Muscle of leg (tissue), 11 donors: Measurements from ENCODE around the gene KCNG2. TPM values are rescaled to one million over a fixed set of nuclear protein-coding genes. Genes with fewer than 3 reads are reported as not detected.

Source experiments
- DNase-seq: peaks from one replicate; pipeline ENCODE4 v3.0.0; 2013
- H3K27ac ChIP-seq: one replicate; pipeline ENCODE4 v1.5.1; 2013; ENCODE audit warnings: mild to moderate bottlenecking, low read length, control low read depth
- H3K27me3 ChIP-seq: one replicate; pipeline ENCODE4 v1.6.1; 2013; ENCODE audit warnings: low read length; ENCODE audit not compliant: control insufficient read depth, insufficient read depth
- H3K36me3 ChIP-seq: one replicate; pipeline ENCODE4 v1.6.1; 2013; ENCODE audit warnings: low read length; ENCODE audit not compliant: control insufficient read depth, insufficient read depth
- H3K4me1 ChIP-seq: one replicate; pipeline ENCODE4 v1.6.1; 2013; ENCODE audit warnings: low read length; ENCODE audit not compliant: control insufficient read depth, insufficient read depth
- H3K4me3 ChIP-seq: one replicate; pipeline ENCODE4 v1.5.1; 2013; ENCODE audit warnings: low read length, control low read depth
- H3K9me3 ChIP-seq: replicated peaks from 2 replicates; pipeline ENCODE4 v1.6.1; 2013; ENCODE audit warnings: low read depth, low read length; ENCODE audit not compliant: control insufficient read depth
- WGBS: methylation state at CpG from one replicate; pipeline ENCODE4 v1.1.5; 2013; ENCODE audit warnings: missing lambda C conversion rate; ENCODE audit not compliant: insufficient coverage; 5-methylcytosine and 5-hydroxymethylcytosine counted together
- polyA plus RNA-seq, 8 donors: library from polyadenylated mRNA; unstranded; fragments of 120-200 nt; gene quantifications; one replicate each; pipeline versions ENCODE4 v1.2.1 to v1.2.3, GENCODE V29; 2013; ENCODE audit warnings: inconsistent platforms in 1 of 8, low replicate concordance in 1 of 8; ENCODE audit not compliant: insufficient read length in 8 of 8, insufficient read depth in 1 of 8
- total RNA-seq: library from RNA; stranded (reverse); fragments of 120-200 nt; gene quantifications from one replicate; pipeline ENCODE4 v1.2.4, GENCODE V29; 2013

KCNG2 gene
- total and polyA plus RNA-seq, 9 donors: 0.44 to 1.1 (median 0.63) TPM

DNA sequence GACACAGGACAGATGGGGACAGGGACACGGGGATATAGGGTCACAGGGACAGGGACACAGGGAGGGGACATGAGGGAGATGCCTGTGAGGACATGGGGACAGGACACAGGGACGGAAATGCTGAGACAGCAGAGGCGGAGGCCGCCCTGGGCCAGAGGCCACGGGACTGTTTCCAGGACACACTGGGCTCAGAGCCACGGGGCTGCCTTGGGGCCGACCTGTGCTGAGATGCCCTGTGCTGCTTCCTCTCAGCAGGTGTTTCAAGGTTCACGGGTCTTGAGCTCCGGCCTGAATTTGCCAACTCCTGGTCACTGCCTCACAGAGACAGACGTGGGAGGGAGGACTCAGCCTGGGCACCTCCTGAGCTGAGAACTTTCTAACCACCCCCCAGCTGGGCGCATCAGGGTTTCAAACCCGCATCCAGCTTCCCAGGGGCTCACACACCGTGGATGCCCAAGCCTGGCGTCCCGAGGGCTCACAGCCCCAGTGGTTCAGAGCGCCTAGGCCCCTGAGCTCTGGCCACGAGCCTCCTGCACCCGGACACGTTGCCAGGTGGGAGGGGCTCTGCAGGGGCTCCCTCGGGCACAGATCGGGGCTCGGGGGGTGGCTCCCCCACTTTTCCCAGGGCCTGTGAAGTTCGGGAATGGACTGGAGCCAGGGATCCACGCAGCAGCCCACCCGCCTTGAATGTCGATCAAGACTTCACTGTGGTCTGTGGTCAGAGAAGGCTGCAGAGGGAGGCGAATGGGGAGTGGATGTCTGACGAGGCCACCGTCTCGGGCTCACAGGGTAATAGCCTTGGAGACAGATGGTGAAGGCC, 89.7 kb downstream of the KCNG2 start:
- Histone ChIP-seq H3K36me3 (no peaks in the 10 kb centered on the region), H3K4me3 (no peak overlapping the region), H3K27ac (no peak overlapping the region), H3K4me1 (no peaks in the 10 kb centered on the region), H3K9me3 (peaks cover 40% of the 10 kb centered on the region), H3K27me3 (no peaks in the 10 kb centered on the region)
- WGBS: 91% methylated on average over 25 of the region's 30 CpGs
- no peak for DNase-seq

DNA sequence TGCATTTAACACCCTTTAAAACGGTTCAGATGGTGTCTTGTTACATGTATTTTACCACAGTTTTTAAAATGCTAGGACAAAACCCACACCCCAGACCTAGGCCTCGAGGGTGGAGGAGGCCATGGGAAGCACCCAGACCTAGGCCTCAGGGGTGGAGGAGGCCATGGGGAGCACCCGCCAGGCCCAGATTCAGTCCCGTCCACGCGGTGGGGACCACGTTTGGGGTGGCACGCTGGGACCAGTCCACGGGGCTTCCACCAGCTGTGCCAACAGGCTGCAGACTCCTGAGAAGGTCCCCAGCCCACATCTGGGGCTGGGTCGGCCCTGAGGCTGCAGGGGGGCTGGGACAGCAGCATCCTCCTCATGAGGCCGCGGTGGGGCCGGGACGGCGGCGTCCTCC, 90.3 kb downstream of the KCNG2 start:
- no peak for DNase-seq
- peaks cover 45% of the 10 kb centered on the region for H3K9me3 ChIP-seq
- WGBS: 95% methylated on average over 9 of the region's 16 CpGs
- H3K27me3 ChIP-seq: no peaks in the 10 kb centered on the region
- H3K27ac ChIP-seq: no peak overlapping the region
- no peaks in the 10 kb centered on the region for H3K4me1 ChIP-seq
- H3K4me3 ChIP-seq: no peak overlapping the region
- H3K36me3 ChIP-seq: no peaks in the 10 kb centered on the region

DNA sequence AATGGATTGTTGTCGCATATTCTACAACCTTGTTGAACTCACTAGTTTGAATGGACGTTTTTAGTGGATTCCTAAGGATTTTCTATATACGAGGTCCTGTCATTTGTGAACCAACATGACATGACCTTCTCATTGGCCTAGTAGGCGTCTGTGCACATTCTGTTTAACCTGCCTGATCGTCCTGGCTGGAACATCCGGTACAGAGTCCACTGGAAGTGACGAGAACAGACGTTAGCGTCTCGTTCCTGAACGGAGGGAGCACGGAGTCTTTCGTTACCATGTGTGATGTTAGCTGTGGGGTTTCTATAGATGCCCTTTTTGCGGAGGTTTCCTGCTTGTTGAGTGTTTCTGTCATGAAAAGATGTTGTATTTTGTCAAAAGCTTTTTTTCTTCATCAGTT, 91.8 kb downstream of the KCNG2 start:
- Histone ChIP-seq H3K9me3 (peaks cover 56% of the 10 kb centered on the region), H3K36me3 (no peaks in the 10 kb centered on the region), H3K27ac (no peak overlapping the region), H3K27me3 (no peaks in the 10 kb centered on the region), H3K4me3 (no peak overlapping the region), H3K4me1 (no peaks in the 10 kb centered on the region)
- 98% methylated on average over 11 of the region's 14 CpGs for WGBS
- DNase-seq: no peak

DNA sequence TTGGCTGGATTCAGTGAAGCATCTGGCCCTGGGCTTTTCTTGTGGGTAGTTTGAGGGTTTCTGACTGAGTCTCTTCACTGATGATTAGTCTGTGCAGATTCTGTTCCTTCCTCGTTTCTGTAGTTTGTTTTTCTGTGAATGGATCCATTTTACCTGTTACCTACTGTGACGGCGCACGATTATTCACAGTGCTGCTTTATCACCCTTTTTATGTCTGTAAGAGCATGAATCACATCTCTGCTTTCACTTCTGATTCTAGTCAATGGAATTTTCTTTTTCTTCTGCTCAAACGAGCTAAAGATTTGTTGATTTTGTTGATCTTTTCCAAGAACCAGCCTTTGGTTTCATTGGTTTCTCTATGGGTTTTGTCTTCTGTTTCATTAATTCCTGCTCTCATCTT, 92.9 kb downstream of the KCNG2 start:
- no peak overlapping the region for H3K27ac ChIP-seq
- no peaks in the 10 kb centered on the region for H3K4me1 ChIP-seq
- no peak overlapping the region for H3K4me3 ChIP-seq
- peaks cover 65% of the 10 kb centered on the region for H3K9me3 ChIP-seq
- no peaks in the 10 kb centered on the region for H3K36me3 ChIP-seq
- no peaks in the 10 kb centered on the region for H3K27me3 ChIP-seq
- DNase-seq: no peak
- 100% methylated on average over 3 of the region's 5 CpGs for WGBS

DNA sequence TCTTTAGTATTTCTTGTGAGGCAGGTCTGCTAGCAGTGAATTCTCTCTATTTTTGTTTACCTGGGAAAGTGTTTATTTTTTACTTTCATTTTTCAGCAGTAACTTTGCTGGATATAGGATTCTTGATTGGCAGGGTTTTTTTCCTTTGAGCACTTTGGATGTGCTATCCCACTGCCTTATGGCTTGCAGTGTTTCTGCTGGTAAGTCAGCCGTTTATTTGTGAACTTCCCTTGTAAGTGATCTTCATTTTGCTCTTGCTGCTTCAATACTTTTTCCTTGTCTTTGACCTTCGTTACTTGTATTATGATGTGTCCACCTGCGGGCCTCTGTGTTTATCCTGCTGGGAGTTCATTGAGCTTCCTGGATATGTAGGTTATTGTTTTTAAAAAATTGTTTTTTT, 99.0 kb downstream of the KCNG2 start:
- WGBS: no CpG with 5 or more reads among the region's 3 CpGs
- H3K36me3 ChIP-seq: no peaks in the 10 kb centered on the region
- H3K27me3 ChIP-seq: no peaks in the 10 kb centered on the region
- H3K9me3 ChIP-seq: peaks cover 59% of the 10 kb centered on the region
- H3K4me1 ChIP-seq: no peaks in the 10 kb centered on the region
- no peak overlapping the region for H3K27ac ChIP-seq
- H3K4me3 ChIP-seq: no peak overlapping the region
- no peak for DNase-seq

DNA sequence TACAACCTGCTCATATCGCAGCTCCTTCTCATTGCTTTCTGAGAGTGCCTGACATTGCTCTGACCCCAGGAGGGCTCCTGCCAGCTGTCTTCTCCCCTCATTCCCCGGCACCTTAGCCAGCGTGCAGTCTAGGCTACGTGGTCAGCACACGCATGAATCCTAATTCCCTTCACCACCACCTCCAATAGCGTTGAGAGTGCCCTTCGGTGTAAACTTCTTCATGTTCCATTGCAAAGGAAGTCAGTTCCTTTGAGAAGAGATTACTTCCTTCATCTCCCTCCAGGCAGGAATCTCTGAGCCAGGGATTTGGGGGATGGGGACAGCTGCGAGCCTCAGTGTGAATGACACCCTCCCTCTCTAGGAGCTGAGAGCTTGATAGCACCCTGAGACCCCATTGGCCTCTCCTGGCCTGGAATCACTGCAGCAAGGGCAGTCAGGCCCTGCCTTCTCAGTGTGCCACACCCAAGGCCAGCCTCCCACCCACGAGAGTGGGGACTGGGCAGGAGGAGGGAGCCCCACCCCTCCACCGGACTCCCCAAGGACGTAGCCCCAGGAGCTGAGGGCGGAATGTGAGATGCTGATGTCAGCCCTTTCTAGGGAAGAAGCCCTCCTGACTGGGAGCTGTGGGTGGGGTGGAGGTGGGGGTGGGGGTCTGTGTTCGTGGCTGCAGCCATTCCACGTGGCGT, 100.3 kb downstream of the KCNG2 start:
- H3K27ac ChIP-seq: no peak overlapping the region
- H3K9me3 ChIP-seq: peaks cover 50% of the 10 kb centered on the region
- H3K4me3 ChIP-seq: no peak overlapping the region
- no peaks in the 10 kb centered on the region for H3K27me3 ChIP-seq
- no peak for DNase-seq
- no peaks in the 10 kb centered on the region for H3K4me1 ChIP-seq
- peaks cover 12% of the 10 kb centered on the region for H3K36me3 ChIP-seq
- WGBS: 100% methylated on average over 5 of the region's 15 CpGs

DNA sequence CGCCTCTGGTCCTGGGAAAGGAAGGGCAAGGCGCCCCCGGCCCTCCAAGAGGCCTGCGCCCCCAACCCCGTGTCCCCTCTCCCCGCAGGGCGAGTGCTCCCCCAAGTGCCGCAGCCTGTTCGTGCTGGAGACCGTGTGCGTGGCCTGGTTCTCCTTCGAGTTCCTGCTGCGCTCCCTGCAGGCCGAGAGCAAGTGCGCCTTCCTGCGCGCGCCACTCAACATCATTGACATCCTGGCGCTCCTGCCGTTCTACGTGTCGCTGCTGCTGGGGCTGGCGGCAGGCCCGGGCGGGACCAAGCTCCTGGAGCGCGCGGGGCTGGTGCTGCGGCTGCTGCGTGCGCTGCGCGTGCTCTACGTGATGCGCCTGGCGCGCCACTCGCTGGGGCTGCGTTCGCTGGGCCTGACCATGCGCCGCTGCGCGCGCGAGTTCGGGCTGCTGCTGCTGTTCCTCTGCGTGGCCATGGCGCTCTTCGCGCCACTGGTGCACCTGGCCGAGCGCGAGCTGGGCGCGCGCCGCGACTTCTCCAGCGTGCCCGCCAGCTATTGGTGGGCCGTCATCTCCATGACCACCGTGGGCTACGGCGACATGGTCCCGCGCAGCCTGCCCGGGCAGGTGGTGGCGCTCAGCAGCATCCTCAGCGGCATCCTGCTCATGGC, 101.3 kb downstream of the KCNG2 start:
- WGBS: 67% methylated on average over 69 of the region's 70 CpGs
- H3K4me3 ChIP-seq: no peak overlapping the region
- no peak overlapping the region for H3K27ac ChIP-seq
- no peak for DNase-seq
- H3K4me1 ChIP-seq: no peaks in the 10 kb centered on the region
- H3K27me3 ChIP-seq: no peaks in the 10 kb centered on the region
- peaks cover 20% of the 10 kb centered on the region for H3K36me3 ChIP-seq
- H3K9me3 ChIP-seq: peaks cover 41% of the 10 kb centered on the region

DNA sequence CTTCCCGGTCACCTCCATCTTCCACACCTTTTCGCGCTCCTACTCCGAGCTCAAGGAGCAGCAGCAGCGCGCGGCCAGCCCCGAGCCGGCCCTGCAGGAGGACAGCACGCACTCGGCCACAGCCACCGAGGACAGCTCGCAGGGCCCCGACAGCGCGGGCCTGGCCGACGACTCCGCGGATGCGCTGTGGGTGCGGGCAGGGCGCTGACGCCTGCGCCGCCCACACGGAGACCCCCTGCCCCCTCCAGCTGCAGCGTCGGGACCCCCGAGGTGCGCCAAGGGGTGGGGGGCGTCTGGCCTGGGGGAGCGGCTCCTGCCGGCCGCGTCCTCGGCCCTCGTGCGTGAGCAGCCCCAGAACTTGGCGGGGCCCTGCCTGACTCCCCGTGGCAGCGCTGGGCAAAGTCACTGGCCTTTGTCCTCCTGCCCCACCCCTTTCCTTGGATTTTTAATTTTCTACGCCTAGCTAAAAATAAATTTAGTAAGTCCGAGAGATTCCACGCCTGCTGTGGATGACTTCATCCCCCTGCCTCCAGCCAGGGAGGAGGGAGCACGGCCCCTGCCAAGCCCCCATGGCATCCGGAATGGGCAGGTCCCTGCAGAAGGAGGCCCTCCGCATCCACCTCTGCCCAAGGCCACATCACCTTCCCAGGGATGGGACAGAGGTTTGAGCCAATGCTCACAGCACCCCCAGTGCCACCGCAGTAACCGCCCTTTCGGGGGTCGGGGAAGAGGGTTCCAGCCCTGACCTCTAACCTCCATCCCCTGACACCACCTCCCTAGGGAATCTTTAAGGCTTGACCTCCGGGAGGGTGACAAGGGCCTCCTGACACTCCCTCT, 102.1 kb downstream of the KCNG2 start:
- DNase-seq: no peak
- H3K27me3 ChIP-seq: no peaks in the 10 kb centered on the region
- no peak overlapping the region for H3K27ac ChIP-seq
- WGBS: 88% methylated on average over 48 of the region's 53 CpGs
- H3K4me1 ChIP-seq: peaks cover 6% of the 10 kb centered on the region
- H3K4me3 ChIP-seq: no peak overlapping the region
- H3K9me3 ChIP-seq: peaks cover 38% of the 10 kb centered on the region
- peaks cover 20% of the 10 kb centered on the region for H3K36me3 ChIP-seq

DNA sequence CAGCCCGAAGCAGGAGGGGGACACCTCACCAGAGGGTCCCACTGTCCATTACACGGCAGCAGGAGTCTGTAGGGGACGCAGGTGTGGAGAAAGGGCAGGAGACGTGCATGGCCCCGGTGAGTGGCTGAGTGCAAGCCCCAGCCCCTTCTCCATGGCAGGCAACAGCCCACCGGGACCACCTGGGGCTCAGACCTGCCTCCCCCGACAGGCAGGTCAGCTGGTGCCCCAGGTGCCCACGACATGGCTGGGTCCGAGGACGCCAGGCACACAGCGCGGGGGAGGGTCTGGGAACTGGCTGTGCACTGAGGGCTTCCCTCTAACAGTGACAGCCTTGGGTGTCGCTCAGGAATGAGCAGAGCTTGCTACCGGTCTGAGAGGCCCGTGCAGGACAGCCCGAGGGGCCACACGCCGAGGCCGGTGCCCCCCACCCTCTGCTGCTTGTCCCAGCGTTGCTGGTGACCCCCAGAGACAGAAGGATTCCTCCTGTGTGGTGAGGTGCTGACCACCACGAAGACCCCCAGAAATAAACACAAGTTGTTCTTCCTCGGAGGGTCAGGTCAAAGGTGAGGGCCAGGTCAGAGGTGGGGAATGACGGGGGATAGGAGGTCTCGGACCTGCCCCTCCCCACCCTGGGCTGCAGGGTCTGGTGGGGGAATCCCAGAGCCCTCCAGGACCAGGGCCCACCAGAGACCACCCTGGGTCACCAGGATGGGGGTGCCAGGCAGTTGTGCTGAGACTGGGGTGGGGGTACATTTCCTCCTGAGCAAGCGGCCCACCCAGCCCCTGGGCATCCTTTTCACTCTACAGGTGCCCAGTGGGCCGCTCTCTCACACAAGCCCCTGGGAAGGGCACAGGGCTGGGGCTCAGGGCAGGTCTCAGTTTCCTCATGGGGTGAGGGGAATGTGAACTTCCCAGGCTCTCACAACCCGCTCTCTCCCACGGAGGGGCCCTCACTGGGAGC, 103.2 kb downstream of the KCNG2 start:
- H3K4me1 ChIP-seq: peaks cover 10% of the 10 kb centered on the region
- H3K36me3 ChIP-seq: peaks cover 20% of the 10 kb centered on the region
- 93% methylated on average over 22 of the region's 28 CpGs for WGBS
- no peak overlapping the region for H3K4me3 ChIP-seq
- H3K9me3 ChIP-seq: peaks cover 31% of the 10 kb centered on the region
- H3K27ac ChIP-seq: no peak overlapping the region
- DNase-seq: no peak
- H3K27me3 ChIP-seq: no peaks in the 10 kb centered on the region
